CD4-positive, alpha-beta T cell treated with Interleukin-6 at 100 ng/mL for 8 hours (primary cell): ENCODE measurements around the gene KCNJ10.

Source experiments
- DNase-seq: peaks from one replicate; pipeline ENCODE4 v3.0.0-alpha.2; 2020; ENCODE audit warnings: mixed read lengths, low spot score

The KCNJ10 gene

DNA sequence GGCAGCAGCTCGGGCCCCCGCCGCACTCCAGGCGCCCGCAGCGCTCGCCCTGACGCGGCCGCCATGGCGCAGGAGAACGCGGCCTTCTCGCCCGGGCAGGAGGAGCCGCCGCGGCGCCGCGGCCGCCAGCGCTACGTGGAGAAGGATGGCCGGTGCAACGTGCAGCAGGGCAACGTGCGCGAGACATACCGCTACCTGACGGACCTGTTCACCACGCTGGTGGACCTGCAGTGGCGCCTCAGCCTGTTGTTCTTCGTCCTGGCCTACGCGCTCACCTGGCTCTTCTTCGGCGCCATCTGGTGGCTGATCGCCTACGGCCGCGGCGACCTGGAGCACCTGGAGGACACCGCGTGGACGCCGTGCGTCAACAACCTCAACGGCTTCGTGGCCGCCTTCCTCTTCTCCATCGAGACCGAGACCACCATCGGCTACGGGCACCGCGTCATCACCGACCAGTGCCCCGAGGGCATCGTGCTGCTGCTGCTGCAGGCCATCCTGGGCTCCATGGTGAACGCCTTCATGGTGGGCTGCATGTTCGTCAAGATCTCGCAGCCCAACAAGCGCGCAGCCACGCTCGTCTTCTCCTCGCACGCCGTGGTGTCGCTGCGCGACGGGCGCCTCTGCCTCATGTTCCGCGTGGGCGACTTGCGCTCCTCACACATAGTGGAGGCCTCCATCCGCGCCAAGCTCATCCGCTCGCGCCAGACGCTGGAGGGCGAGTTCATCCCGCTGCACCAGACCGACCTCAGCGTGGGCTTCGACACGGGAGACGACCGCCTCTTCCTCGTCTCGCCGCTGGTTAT, 14.2 kb upstream of the KCNJ10 start:
- peak; percentile 71 for DNase-seq

DNA sequence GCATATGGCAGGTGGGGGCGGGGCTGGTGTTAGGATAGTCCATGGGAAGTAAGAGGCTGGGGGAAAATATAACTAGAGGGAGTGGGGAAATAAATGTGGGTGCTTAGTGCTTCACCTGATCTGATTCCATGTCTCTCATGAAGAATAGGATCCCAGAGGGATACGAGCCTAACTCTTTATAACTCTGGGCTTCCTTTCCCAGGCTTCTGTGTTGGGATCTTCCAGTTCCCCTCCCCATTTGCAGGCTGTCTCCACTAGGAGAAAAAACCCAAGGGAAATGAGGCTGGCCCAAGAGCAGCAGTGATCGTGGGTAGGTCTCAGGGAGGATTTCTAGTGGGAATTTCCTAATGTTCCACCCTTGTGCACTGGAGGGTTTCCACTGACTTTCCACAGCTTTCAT, 13.0 kb upstream of the KCNJ10 start:
- DNase-seq = no peak

DNA sequence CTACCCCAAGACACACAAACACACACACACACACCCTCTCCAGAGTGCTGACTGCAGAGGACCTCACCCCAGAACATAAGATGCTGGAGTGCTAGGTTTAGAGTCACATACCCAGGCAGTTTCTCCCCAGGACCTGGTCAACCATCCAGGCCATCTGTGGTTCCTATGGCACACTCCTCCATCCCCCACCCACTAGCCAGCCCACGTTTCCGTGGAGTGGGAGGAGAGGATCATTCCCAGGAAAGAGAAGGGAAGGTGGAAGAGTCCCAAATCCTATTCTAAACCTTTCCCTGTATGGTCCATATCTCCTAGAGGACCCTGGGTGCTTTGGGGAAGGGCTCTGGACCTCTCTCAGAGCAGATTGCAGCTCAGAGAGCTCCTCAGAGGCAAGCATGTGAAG, 12.5 kb upstream of the KCNJ10 start:
- no peak for DNase-seq

DNA sequence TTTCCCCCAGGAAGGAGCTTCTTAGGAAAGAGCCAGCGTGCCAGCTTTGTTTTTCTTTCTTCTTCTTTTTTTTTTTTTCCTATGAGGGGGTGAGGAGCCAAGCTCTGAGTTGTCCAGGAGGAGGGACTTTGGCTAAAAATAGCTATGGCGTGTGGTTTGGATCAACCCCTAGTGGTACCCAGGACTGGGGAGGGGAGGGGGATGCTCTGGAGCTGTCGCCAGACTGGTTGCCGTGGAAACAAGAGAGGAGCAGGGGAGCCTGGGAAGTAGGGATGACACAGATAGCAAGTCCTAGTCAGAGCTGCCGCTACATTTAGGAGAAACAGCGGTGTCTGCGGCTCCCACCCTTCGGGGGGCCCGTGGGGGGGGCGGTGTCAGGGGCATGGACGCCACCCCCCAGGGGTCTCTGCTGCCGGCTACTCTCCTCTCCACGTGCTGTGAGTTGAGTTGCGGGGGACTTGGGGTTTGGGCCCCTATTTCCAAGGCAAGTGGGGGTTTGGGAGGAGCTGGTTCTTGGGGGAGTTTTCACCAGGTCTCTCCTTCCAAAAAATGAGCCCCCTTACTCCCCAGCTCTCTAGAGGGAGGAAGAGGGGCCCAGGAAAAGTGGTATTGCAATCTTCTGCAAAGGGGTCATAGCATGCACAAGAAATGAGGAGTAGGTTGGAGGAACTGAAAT, 11.4 kb upstream of the KCNJ10 start, which contains the start of gene KCNJ9:
KCNJ9 (plus strand) TSS at position 278 of the 676 bp plus-strand sequence. CDS start 2,493 bp downstream, outside the sequence.
- DNase-seq = no peak

DNA sequence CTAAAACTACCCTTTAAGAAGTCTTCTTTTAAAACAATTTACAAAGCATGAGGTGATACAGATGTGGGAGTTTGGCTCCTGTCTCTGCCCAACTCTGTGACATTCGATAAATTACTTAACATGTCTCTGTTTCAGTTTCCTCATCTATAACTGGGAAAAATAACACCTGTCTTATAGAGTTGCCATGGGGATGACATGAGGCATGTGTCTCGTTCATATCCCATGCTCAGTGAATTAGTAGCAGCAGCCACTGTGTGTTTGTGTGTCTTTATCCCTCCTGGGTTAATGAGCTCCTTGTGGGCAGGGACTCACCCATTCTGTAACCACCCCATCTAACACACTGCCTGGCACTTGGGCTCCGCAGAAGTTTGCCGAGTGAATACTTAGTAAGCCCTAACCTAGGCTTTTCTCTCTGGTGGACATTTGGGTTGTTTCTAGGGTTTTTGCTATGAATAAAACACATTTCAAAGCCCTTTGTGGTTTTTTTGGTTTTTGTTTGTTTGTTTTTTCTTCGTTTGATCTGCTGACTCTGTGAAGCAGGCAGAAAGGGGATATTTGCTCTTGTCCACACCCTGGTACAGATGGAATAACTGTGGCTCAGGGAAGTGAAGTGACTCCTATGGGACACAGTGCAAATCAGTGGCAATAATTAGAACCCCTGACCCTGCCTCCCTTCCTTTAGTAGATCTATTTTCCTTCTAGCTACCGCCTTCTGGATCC, 10.6 kb upstream of the KCNJ10 start:
- DNase-seq = no peak

DNA sequence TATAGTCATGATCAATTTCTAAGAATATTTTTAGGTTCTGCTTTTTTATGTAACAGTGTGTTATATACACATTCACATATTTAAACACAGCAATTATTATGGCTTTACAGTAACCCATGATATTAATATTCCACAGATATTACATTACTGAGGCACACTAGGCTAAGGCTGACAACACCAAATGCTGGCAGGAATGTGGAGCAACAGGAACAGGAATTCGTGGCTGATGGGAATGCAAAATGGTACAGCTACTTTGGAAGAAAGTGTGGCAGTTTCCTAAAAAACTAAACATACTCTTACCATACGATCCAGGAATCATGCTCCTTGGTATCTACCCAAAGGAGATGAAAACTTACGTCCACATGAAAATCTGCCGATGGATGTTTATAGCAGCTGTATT, 9.5 kb upstream of the KCNJ10 start:
- DNase-seq = no peak

DNA sequence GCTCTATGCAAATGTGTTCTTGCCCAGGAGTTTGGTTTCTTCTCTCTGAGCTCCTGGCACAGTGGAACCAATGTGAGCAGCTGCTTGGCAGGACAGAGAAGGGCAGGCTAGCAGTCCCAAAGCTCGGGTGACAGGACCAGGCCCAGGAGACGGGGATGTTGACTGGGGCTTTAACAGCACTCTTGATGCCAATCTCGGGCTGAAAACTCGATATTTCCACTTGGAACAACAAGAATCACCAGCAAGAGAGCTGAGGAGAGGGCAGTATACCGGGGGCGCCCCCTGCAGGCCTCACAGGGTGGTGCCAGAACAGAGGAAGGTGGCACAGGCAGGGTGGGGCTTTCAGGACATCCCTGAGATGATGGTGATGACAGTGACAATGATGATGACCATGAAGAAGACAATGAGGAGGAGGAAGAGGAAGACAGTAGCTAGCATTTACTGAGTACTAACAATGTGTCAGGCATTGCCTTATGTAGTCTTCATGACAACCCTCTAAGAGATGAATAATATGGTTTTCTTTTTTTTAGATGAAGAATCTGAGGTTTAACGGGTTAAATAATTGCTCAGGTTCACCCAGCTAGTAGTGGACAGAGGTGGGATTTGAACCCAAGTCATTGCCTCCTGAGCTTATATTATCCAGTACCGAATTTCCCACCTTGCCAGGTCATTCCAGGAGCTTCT, 8.7 kb upstream of the KCNJ10 start:
- DNase-seq = peak; percentile 48

DNA sequence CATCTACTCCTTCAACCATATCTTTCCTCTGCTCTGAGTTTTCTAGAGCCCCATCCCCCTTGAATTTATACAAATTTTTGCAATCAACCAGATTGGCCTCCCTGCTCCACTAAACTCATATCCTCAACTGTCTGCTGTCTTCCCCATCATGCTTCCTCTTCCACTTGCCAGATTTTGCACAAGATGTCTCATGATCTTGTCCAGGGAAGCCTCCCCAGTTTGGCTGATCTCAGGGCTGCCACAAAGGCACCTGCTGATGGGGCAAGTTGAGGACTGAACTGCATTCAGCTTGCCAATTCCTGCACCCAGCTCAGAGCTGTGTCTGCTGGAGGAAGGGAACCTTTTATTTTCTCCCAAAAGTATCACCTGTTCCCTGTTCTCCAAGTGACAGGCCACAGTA, 7.5 kb upstream of the KCNJ10 start:
- DNase-seq = no peak

DNA sequence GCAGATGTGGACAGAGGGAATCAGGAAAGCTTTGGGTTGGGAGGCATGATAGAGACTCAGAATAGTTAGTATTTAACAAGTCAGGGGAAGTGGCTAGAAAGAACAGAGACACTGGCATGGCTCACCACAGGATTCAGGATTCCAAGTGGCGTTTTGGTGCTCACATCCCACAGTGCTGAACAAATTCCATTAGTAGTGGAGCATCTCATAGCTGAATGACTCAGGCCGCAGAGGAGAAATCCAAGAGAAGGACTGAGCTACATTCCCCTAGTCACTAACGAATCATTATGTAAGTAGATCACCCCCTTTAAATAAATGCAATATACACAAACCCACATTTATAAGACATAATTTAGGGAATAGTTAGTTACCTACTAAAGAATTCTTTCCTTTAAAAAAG, 6.3 kb upstream of the KCNJ10 start:
- no peak for DNase-seq

DNA sequence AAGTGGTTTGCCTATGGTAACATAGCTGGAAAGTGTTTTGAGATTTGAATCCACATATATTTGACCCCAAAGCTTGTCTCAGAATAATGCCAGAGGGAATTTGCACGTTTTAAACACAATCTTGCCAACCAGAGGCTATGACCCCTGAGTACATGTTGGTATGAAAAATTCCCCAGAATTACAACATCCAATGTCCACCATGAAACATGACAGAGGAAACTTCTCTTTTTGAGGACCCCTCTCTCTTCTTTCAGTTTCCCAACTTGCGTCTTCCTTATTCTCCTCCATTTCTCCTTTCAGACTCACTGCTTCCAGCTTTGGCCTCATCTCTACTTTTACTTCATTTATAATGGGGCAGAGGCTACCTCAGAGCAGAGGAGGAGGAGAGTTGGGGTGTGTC, 5.9 kb upstream of the KCNJ10 start:
- no peak for DNase-seq

DNA sequence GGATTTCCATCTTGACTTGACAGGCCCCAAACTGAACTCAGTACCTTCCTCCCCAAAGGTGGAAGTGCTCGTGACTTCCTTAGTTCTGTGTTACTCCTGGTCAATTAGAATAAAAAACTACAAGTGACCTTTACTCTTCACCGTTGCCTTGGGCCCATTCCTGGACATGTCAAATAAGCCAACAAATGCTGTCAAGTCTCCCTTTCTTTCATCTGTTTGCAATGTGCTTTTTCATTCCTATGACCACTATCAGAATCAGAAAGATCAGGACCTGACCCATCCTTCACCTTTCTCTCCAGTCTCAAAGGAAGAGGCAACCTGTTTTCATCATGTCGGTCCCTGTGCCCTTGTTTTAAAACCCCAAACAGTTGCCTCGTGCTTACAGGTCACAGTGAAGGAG, 4.9 kb upstream of the KCNJ10 start:
- DNase-seq = no peak

DNA sequence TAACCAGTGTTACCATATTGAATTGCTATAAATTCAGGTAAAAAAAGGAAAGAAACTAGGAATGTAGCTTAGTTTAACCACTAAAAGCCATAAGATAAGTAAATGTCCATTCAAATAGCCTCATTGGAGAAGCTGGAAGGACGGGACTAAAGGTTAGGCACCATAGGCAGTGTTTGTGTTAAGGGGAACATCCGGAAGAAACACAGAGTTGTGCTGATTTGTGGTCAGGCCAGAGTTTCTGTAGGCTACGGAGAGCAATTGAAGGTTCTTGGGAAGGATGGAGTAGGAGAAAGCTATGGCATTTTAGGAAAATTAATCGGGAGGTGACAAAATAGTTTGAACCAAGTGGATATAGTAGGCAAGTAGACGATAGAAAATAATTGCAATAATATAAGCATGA, 1.3 kb upstream of the KCNJ10 start:
- no peak for DNase-seq

DNA sequence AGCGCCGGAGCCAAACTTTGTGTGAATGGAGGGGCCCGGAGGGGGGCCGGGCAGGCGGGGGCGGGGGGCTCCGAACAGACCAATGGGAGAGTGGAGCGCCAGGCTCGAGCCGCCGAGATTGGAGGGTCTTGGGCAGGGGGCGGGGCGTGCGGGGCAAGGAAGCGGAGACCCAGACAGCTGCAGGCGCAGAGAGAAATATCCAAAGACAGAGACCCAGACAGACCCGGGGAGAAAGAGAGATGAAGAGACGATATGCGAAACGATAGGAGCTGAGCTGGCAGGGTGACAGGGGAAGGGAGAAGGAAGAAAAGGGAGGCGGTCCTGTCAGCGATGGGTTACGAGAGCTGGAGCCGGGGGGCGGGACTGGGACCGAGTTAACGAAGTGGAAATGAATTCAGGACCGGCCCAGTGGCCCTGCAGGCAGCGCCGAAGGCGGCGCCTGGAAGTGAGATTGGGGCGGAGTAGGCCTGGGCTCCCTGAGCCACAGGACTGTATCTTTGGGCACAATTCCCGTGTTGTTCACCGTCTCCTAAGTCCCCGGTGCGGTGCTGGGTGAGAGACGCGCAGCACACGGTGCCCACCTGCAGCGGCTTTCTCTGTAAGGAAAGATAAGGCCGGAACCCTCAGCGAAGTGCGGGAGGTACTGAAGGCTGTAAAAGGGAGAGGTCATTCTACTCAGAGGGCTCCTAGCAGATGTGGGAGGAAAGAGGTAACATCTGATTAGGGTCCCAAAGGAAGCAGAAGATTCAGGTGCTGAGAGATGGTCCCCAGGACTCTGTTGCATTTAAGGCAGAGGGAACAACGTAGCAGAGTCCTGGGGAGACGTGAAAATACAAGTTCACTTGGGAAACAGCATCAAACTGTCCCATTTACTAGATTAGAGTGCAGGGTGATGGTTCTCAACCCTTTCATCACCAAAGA, 543 bp upstream of the KCNJ10 start:
- DNase-seq = peak; percentile 63

DNA sequence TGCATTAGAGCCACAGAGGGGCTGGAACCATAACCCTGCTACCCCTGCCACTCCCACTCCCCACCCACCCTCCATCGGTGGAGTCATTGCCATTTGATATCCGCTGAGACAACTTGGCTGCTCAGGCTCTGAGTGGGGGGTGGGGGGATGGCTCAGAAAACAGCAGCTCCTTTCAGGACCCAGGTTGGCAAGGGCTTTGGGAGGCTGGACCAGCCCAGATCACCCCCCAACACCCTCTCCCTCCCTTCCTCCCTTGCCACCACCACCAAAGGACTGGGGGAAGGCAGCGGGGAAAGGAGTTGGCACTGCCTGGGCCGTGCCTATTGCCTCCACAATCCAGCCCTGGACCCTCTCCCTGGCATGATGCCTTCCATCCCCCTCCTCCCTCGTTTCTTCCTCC, 1.7 kb downstream of the KCNJ10 start:
- DNase-seq = no peak

DNA sequence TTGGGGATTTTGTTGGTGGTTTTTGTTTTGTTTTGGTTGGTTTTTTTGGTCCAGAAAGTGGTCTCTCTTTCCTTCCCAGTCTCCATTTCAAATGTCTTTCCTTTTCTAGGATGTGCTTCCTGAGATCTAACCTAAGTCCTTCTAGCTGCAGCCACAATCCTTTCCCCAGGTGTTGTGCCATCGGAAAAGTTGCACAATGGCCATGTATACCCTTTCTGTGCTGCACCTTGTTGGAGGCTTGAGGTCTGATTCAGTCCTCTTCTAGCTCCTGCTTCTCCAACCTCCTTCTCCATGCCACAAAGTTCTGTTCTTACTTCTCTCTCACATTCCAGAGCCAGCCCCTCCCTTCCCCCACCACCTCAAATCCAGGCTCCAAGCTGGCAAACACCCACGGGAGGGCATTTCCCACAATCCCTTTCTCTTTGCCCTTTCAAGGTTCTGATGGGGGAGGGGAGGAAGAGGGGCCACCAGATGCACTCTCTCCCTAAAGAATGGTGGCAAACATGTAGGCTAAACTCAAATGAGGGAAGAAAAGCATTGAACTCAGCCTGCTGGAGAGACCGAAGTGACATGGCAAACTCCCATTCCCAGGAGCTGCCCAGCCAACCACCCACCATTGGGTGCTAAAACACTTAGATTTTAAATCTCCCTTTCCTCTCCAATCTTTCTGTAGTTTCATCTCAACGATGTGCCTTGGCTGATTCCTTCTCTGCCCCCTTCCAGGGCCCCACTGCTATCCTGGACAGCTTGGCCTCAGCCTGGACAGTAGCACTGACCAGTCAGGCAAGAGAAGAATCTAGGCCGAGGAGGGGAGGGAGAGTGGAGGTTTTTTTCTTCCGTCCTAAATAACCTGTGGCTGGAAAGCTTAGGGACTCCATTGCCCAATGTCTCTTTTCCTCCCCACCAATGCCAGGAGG, 2.9 kb downstream of the KCNJ10 start:
- no peak for DNase-seq

DNA sequence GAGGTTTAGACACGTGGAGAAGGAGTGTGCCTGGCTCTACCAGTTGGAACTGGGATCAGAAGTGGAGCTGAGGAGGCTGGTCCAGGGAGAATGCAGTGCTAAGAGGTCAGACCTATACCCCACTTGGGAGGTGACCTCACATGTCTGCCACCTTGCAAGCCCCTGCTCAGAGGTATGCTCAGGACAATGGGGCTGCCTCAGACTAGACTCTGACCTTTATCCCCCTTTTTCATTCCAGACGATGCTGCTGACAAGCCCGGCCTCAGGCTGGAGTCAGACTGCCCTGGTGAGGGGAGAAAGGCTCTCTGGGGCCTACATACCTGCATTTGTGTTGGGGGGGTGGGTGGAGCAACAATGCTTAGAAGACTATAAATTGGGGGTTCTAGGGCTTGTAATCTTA, 5.2 kb downstream of the KCNJ10 start:
- DNase-seq = no peak

DNA sequence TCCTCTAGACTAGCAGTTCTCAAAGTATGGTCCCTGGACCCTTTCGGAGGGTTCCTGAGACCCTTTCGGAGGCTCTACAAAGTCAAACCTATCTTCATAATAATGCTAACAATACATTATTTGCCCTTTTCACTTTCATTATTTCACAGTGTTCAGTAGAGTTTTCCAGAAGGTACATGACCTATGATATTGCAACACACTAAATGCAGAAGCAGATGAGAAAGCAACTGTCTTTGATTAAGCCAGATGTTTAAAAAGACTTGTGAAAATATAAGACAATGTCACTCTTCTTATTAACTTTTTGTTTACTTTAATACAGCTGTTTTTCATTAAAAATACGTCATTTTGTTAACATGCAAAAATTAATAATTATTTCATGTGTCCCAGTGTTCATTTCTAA, 5.8 kb downstream of the KCNJ10 start:
- no peak for DNase-seq

DNA sequence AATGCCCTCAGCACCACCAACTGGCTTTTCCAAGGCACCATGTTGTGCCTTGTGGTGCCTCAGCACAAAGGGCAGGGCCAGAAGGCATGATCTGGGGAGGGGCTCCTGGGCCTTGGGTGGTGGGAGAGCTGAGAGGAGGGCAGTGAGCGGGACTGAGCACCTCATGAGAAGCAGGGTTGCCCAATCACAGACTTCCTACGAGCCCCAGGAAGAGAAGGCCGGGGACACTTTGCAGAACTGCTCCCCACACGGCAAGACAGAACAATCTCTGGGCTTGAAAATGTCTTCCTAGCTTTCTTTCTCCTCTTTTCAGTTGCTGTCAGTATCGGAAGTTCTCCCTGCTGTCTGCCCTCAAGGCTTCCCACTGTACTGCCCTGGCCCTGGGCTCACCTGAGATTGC, 6.8 kb downstream of the KCNJ10 start:
- DNase-seq = no peak

DNA sequence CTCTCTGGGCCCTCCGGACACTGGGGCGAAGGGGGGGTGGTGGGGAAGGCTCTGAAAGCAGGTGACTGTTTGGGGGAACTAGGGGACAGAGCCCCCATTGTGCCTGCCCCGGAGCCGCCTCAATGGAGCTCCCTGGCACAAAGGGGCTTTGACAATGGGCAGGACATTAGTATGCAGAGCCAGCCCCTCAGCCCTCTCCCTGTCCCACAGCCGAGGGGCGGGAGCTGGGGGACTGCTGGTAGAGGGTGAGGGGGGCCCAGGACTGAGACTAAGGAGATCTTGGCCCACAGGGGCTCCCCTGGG, 7.8 kb downstream of the KCNJ10 start:
- DNase-seq = no peak
